ENCODE measurements around the gene IFNL3.
"Not testable (repeated sequence)": the region's sequence is repeated elsewhere in the genome, so short reads cannot be mapped to it uniquely, and the experiment has no call there.

The IFNL3 gene

DNA sequence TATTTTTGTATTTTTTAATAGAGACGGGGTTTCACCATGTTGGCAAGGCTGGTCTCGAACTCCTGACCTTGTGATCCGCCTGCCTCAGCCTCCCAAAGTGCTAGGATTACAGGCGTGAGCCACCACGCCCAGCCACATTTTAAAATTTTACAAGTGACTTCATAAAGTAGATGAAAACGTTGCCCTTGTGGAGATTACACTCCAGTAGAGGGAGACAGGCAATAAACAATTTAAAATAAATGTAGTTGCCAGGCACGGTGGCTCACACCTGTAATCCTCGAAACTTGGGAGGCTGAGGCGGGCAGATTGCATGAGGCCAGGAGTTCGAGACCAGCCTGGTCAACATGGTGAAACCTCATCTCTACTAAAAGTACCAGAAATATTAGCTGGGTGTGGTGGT is 25.7 kb downstream of the IFNL3 start:
- not testable (repeated sequence) for H2AFZ ChIP-seq (ENCODE audit: low read length); H3K9me2 ChIP-seq (replicated peaks; ENCODE audit: low read depth, low read length); H4K20me1 ChIP-seq (ENCODE audit: insufficient read depth, low read length, poor library complexity, severe bottlenecking); H3F3A ChIP-seq (ENCODE audit: low read depth); H3K4me3 ChIP-seq (ENCODE audit: low read length, poor library complexity, severe bottlenecking); H3K4me1 ChIP-seq (ENCODE audit: insufficient read depth, low read length, poor library complexity, severe bottlenecking); H3K9ac ChIP-seq (ENCODE audit: low read depth, low read length, poor library complexity, severe bottlenecking); H3K79me2 ChIP-seq (ENCODE audit: insufficient read depth, low read length); H3K4me2 ChIP-seq (ENCODE audit: low read depth, low read length, poor library complexity, severe bottlenecking); H3K9me3 ChIP-seq (ENCODE audit: insufficient read depth, low read depth, low read length); H3K36me3 ChIP-seq (ENCODE audit: insufficient read depth, low read length); H3K27me3 ChIP-seq (ENCODE audit: insufficient read depth, low read length, poor library complexity, severe bottlenecking)
- TF ChIP-seq, protein P1, sequence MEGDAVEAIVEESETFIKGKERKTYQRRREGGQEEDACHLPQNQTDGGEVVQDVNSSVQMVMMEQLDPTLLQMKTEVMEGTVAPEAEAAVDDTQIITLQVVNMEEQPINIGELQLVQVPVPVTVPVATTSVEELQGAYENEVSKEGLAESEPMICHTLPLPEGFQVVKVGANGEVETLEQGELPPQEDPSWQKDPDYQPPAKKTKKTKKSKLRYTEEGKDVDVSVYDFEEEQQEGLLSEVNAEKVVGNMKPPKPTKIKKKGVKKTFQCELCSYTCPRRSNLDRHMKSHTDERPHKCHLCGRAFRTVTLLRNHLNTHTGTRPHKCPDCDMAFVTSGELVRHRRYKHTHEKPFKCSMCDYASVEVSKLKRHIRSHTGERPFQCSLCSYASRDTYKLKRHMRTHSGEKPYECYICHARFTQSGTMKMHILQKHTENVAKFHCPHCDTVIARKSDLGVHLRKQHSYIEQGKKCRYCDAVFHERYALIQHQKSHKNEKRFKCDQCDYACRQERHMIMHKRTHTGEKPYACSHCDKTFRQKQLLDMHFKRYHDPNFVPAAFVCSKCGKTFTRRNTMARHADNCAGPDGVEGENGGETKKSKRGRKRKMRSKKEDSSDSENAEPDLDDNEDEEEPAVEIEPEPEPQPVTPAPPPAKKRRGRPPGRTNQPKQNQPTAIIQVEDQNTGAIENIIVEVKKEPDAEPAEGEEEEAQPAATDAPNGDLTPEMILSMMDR (conservative IDR thresholded peaks at IDR 0.05; ENCODE audit: low read length): peak; percentile 24; the same call in 1 of the 2 replicates

DNA sequence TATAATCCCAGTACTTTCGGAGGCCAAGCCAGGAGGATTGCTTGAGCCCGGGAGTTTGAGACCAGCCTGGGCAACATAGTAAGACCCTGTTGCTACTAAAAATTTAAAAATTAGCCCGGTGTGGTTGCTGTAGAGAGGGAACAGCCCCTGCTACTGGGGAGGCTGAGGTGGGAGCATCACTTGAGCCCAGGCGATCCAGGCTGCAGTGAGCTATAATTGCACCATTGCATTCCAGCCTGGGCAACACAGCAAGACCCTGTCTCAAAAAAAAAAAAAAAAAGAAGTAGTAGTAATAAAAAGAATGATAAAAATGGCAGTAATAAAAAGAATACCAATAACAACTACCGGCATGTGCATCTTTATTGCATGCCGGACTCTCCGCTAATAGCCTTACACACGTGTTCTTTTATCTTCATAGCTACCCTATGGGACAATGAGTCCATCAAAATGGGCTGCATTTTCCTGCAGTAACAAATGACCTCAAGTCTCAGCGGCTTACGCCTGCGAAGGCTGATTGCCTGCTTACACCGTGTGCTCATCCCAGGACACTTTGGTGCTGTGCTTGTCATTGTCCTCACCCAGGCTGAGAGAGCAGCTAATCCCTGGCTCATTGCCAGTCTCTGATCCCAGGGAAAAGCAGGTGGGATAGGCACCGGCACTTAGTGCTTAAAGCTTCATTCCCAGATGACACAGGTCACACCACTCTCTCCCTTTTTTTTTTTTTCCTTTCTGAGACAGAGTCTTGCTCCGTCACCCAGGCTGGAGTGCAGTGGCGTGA is 26.4 kb downstream of the IFNL3 start:
- Histone ChIP-seq H3K9me3 (ENCODE audit: insufficient read depth, low read depth, low read length) (no peaks in the 10 kb centered on the region), H3K4me3 (ENCODE audit: low read length, poor library complexity, severe bottlenecking) (no peak overlapping the region), H3K4me1 (ENCODE audit: insufficient read depth, low read length, poor library complexity, severe bottlenecking) (no peaks in the 10 kb centered on the region), H3K9ac (ENCODE audit: low read depth, low read length, poor library complexity, severe bottlenecking) (no peak overlapping the region), H2AFZ (ENCODE audit: low read length) (no peak overlapping the region), H3K4me2 (ENCODE audit: low read depth, low read length, poor library complexity, severe bottlenecking) (no peak overlapping the region), H3K79me2 (ENCODE audit: insufficient read depth, low read length) (no peaks in the 10 kb centered on the region), H3F3A (ENCODE audit: low read depth) (no peaks in the 10 kb centered on the region), H4K20me1 (ENCODE audit: insufficient read depth, low read length, poor library complexity, severe bottlenecking) (no peaks in the 10 kb centered on the region), H3K36me3 (ENCODE audit: insufficient read depth, low read length) (no peaks in the 10 kb centered on the region), H3K9me2 (replicated peaks; ENCODE audit: low read depth, low read length) (no peaks in the 10 kb centered on the region), H3K27me3 (ENCODE audit: insufficient read depth, low read length, poor library complexity, severe bottlenecking) (no peaks in the 10 kb centered on the region)
- TF ChIP-seq, protein P1 (conservative IDR thresholded peaks at IDR 0.05; ENCODE audit: low read length): no peak
- no peak for TF ChIP-seq EZH2phosphoT487 (IDR thresholded peaks at IDR 0.05; ENCODE audit: borderline replicate concordance)

- no peaks in the 10 kb centered on the region for H3F3A ChIP-seq (ENCODE audit: low read depth)
- no peaks in the 10 kb centered on the region for H3K4me1 ChIP-seq (ENCODE audit: insufficient read depth, low read length, poor library complexity, severe bottlenecking)
- no peak overlapping the region for H3K9ac ChIP-seq (ENCODE audit: low read depth, low read length, poor library complexity, severe bottlenecking)
- no peaks in the 10 kb centered on the region for H4K20me1 ChIP-seq (ENCODE audit: insufficient read depth, low read length, poor library complexity, severe bottlenecking)
- H3K9me3 ChIP-seq (ENCODE audit: insufficient read depth, low read depth, low read length): no peaks in the 10 kb centered on the region
- H3K4me3 ChIP-seq (ENCODE audit: low read length, poor library complexity, severe bottlenecking): no peak overlapping the region
- H3K27me3 ChIP-seq (ENCODE audit: insufficient read depth, low read length, poor library complexity, severe bottlenecking): no peaks in the 10 kb centered on the region
- no peaks in the 10 kb centered on the region for H3K36me3 ChIP-seq (ENCODE audit: insufficient read depth, low read length)
- no peak overlapping the region for H2AFZ ChIP-seq (ENCODE audit: low read length)
- no peaks in the 10 kb centered on the region for H3K79me2 ChIP-seq (ENCODE audit: insufficient read depth, low read length)
- no peaks in the 10 kb centered on the region for H3K9me2 ChIP-seq (replicated peaks; ENCODE audit: low read depth, low read length)
- H3K4me2 ChIP-seq (ENCODE audit: low read depth, low read length, poor library complexity, severe bottlenecking): no peak overlapping the region
- no peak for TF ChIP-seq EZH2phosphoT487 (IDR thresholded peaks at IDR 0.05; ENCODE audit: borderline replicate concordance)
- TF ChIP-seq, protein P1 (conservative IDR thresholded peaks at IDR 0.05; ENCODE audit: low read length): no peak
Measured at GRCh38 chr19:39217094-39217493, 27.7 kb downstream of the IFNL3 start.

DNA sequence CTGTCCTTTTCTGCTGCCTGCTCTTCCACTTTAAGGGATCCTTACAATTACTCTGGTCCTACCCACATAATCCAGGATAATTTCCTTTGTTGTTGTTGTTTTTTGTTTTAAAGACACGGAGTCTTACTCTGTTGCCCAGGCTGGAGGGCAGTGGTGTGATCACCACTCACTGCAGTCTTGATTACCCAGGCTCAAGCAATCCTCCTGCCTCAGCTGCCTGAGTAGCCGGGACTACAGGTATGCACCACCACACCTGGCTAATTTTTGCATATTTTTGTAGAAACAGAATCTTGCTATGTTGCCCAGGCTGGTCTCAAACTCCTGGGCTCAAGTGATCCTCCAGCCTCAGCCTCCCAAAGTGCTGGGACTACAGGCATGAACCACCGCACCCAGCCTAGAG is 29.5 kb downstream of the IFNL3 start:
- not testable (repeated sequence) for H2AFZ ChIP-seq (ENCODE audit: low read length); H3K9me3 ChIP-seq (ENCODE audit: insufficient read depth, low read depth, low read length); H3K27me3 ChIP-seq (ENCODE audit: insufficient read depth, low read length, poor library complexity, severe bottlenecking); H3K36me3 ChIP-seq (ENCODE audit: insufficient read depth, low read length); H4K20me1 ChIP-seq (ENCODE audit: insufficient read depth, low read length, poor library complexity, severe bottlenecking); H3K4me3 ChIP-seq (ENCODE audit: low read length, poor library complexity, severe bottlenecking); H3K9me2 ChIP-seq (replicated peaks; ENCODE audit: low read depth, low read length); H3K4me2 ChIP-seq (ENCODE audit: low read depth, low read length, poor library complexity, severe bottlenecking); H3K79me2 ChIP-seq (ENCODE audit: insufficient read depth, low read length); H3F3A ChIP-seq (ENCODE audit: low read depth); H3K9ac ChIP-seq (ENCODE audit: low read depth, low read length, poor library complexity, severe bottlenecking); H3K4me1 ChIP-seq (ENCODE audit: insufficient read depth, low read length, poor library complexity, severe bottlenecking)
